Measurements from ENCODE around the gene TLE1.

The TLE1 gene

DNA sequence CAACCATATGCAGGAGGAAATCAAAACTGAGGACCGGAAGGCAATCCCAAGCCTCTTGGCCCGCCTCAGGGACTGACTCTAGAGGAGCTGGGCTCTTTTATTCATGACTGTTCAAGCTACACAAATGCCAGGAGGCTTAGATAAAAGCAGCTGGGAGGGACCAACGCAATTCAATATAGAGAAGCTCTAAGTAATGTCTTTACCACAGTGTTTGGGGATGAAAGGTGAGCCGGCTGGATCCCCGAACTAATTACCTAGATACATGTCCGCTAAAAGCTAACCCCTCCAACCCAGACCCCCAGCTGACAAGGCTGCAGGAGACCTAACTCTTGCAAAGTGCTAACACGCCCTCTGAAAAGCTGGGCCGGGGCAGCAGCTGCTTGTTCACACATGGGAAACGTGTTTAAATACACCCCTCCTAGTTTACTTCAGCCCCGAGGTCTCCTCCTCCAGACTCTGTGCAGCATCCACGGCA lies 67.5 kb downstream of the TLE1 start:
- no peak overlapping the region for H3K4me3 ChIP-seq (ENCODE audit: low read depth, low read length)
- TF ChIP-seq, protein P1, sequence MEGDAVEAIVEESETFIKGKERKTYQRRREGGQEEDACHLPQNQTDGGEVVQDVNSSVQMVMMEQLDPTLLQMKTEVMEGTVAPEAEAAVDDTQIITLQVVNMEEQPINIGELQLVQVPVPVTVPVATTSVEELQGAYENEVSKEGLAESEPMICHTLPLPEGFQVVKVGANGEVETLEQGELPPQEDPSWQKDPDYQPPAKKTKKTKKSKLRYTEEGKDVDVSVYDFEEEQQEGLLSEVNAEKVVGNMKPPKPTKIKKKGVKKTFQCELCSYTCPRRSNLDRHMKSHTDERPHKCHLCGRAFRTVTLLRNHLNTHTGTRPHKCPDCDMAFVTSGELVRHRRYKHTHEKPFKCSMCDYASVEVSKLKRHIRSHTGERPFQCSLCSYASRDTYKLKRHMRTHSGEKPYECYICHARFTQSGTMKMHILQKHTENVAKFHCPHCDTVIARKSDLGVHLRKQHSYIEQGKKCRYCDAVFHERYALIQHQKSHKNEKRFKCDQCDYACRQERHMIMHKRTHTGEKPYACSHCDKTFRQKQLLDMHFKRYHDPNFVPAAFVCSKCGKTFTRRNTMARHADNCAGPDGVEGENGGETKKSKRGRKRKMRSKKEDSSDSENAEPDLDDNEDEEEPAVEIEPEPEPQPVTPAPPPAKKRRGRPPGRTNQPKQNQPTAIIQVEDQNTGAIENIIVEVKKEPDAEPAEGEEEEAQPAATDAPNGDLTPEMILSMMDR (IDR thresholded peaks at IDR 0.05; ENCODE audit: insufficient read depth, low read depth, low read length, missing control alignments), result no peak
- no peak for DNase-seq (ENCODE audit: low read depth)

DNA sequence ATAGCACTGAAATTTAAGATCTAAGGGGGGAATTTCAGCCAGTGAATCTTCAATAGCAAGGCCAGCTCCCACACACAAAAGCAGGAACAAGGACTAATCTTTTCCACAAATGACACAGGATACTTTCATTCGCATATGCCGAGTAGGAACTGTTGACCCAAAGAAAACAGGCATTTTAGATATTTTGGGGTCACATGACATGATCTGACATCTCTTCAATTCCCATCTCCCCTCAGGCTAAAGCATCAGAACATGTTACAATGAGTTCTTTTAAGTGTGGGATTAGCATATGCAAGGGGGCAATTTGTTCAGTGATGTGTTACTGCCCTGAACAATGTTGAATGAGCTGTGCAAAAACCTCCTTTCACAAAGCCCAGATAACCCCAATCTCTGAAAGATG lies 68.2 kb downstream of the TLE1 start:
- no peak overlapping the region for H3K4me3 ChIP-seq (ENCODE audit: low read depth, low read length)
- no peak for DNase-seq (ENCODE audit: low read depth)
- TF ChIP-seq, protein P1 (IDR thresholded peaks at IDR 0.05; ENCODE audit: insufficient read depth, low read depth, low read length, missing control alignments), result no peak

DNA sequence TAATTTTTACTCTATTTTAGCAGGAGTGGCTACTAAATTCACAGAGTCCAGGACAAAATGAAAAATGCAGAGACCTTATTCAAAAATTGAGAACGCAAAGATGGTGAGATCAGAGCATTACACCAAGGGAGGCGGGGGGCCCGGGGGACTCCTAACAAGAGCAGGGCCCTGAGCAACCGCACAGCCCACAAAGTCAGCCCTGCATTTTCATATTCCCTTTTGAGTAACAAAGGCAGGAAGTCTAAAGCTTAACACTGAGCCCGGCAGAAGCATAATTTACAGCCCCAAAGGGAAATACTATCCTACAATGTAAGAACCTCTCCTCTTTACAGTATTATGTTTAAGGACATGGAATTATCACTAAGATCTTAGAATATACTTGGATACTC lies 69.4 kb downstream of the TLE1 start:
- TF ChIP-seq, protein P1 (IDR thresholded peaks at IDR 0.05; ENCODE audit: insufficient read depth, low read depth, low read length, missing control alignments), result no peak
- H3K4me3 ChIP-seq (ENCODE audit: low read depth, low read length), result no peak overlapping the region
- DNase-seq (ENCODE audit: low read depth), result peak; percentile 65

DNA sequence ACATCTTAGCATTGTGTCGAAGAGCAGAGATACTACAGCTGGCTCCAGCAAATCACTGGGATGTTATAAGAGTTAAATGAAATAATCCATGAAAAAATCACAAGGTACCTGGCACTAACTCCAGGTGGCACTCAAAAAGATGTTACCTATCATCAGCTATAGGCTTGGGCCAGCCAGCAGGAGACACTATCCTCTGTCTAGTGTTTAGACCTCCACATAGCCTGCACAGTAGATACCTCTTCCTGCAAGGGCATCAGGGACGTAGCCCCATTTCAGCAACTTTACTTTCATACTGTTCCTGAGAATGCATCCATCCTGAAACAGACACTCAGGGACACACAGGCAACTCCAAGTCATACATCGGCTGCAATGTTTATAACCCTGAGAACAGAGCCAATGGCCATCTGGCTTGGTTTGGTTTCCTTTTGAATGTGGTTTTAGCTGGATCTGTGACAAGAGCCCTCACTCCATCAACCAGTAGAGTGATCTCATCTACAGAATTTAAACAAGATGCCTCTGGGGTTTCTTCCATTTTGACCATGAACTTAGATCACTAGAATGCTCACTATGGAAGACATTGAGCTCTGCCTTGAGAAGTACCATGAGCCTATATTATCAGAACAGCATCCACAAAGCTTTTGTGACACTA lies 69.9 kb downstream of the TLE1 start:
- DNase-seq (ENCODE audit: low read depth), result peak; percentile 40
- no peak overlapping the region for H3K4me3 ChIP-seq (ENCODE audit: low read depth, low read length)
- TF ChIP-seq, protein P1 (IDR thresholded peaks at IDR 0.05; ENCODE audit: insufficient read depth, low read depth, low read length, missing control alignments), result no peak

DNA sequence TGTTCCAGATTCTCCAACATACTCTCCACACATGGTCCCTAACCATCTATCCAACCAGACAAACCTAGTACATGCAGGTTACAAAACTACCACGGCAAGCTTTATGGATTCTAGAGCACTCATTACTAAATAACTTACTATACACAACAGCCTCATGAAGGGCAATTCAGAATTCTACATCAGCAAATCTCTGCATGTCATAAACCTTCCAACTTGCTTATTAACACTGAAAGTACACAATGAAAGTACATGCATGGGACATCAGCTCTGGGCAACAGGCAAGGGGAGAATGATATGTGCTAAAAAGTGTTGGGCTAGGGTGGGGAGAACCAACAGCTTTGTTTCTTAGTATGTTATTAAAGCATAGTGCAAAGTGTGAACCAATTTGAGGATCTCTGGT lies 70.4 kb downstream of the TLE1 start:
- TF ChIP-seq, protein P1 (IDR thresholded peaks at IDR 0.05; ENCODE audit: insufficient read depth, low read depth, low read length, missing control alignments), result no peak
- no peak overlapping the region for H3K4me3 ChIP-seq (ENCODE audit: low read depth, low read length)
- DNase-seq (ENCODE audit: low read depth), result no peak

DNA sequence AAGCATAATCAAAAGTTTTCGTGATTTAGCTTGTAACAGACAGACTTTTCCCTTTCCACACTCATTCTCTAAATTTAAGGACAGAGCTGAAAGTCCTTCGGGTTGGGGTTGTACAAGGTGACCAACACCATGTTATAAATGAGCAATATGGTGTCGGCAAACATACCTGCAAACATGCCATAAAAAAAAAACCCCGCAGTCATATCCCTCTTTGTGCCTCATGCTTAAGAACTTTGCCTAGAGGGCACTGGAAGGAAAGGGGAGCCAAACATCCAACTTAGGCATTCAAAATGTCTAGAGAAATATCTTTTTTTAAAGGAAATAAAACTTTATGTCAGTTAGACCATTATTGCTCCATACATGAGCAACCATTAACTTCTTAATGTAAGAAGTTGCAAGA lies 73.2 kb downstream of the TLE1 start:
- no peak overlapping the region for H3K4me3 ChIP-seq (ENCODE audit: low read depth, low read length)
- TF ChIP-seq, protein P1 (IDR thresholded peaks at IDR 0.05; ENCODE audit: insufficient read depth, low read depth, low read length, missing control alignments), result no peak
- no peak for DNase-seq (ENCODE audit: low read depth)

DNA sequence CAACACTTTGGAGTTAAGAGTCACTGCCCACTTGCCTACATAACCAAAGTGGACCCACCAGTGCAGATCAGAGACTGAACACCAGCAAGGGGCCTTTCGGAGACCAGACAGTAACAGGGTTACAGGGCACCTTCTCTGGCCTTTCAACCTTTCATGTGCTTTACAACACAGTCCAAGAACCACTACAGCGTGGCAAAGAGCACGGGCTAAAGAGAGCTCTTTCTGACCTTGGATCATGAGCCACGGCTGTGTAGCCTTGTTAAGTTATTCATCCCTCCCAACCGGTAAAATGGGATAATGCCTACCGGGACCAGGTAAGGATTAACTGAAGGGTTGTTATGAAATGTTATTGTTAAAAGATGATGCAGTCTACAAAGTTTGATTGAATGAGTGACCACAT lies 75.0 kb downstream of the TLE1 start:
- no peak for DNase-seq (ENCODE audit: low read depth)
- TF ChIP-seq, protein P1 (IDR thresholded peaks at IDR 0.05; ENCODE audit: insufficient read depth, low read depth, low read length, missing control alignments), result no peak
- H3K4me3 ChIP-seq (ENCODE audit: low read depth, low read length), result no peak overlapping the region

Data from GM12865 (cell line).